ENCODE measurements around the gene TNRC6C. TPM values are rescaled to one million over a fixed set of nuclear protein-coding genes. Genes with fewer than 3 reads are reported as not detected.
"Not testable (repeated sequence)": the region's sequence is repeated elsewhere in the genome, so short reads cannot be mapped to it uniquely, and the experiment has no call there.

Gene TNRC6C
- total RNA-seq, 2 donors from 2014 or later, result 64.4 to 64.5 TPM

DNA sequence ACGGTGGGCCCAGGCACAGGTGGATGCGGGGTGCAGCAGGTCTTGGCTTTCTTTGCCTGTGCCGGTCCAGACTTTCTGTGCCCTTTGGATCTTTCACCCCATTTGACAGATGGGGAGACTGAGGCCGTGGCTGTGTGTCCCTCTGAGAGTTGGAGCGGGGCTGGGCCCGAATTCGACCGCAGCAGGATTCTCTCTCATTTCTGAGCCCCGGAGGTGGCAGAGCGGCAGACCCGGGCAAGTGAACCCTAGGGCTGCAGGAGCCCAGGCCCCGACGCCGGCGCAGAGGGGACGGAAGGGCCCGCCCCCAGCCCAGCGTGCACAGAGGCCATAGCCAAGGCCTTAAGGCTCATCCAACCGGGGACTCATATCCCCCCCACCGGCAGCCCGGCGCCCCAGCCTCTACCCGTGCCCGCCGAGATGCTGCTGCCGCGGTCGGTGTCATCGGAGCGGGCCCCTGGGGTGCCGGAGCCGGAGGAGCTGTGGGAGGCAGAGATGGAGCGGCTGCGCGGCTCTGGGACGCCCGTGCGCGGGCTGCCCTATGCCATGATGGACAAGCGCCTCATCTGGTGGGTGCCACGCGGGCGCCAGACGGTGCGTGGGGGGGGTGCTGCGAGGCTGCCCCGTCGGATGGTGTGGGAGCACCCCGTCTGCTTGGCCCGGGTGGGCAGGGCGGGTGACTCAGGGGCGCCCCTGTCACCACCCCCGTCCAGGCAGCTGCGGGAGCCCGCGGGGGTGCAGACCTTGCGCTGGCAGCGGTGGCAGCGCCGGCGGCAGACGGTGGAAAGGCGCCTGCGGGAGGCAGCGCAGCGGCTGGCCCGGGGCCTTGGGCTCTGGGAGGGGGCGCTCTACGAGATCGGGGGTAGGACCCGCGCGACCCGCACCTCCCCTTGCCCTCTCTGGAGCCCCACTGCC, 172.9 kb downstream of the TNRC6C start:
- H3K36me3 Mint-ChIP-seq (ENCODE audit: low read depth), result peaks cover 11% of the 10 kb centered on the region
- no peak for DNase-seq

DNA sequence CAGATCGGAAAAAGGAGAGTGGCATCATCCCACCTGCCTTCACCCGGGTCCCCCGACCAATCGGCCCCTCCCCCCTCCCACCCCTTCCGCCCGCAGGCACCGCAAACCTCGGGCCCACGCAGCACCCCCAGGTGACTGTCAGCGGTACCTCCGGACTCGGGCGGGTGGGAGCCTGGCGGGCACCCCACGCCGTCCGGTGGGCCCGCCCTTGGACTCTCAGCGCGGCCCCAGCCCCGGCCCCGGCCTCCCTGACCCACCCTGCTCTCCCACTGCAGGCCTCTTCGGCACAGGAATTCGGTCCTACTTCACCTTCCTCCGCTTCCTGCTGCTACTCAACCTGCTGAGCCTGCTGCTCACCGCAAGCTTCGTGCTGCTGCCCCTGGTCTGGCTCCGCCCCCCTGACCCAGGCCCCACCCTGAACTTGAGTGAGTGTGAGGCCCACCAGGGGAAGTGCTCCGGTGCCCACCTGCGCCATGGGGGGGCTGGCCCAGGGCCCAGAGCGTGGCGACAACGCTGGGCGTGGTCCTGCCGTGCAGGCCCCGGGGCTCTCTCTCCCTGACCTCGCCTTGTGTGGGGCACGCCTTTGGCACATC, 173.7 kb downstream of the TNRC6C start:
- Mint-ChIP-seq H3K4me3 (peak overlapping the region; percentile 99), H3K27ac (peak overlapping the region; percentile 98), H3K4me1 (peaks cover 59% of the 10 kb centered on the region), H3K27me3 (no peaks in the 10 kb centered on the region), H3K36me3 (ENCODE audit: low read depth) (peaks cover 11% of the 10 kb centered on the region)
- peak; percentile 40 to 54 (median 44) for DNase-seq
- ATAC-seq, result peak; percentile 5
- no peaks in the 10 kb centered on the region for H3K9me3 ChIP-seq (ENCODE audit: control insufficient read depth, low read length, poor library complexity, severe bottlenecking)

More for the DNA sequence above, 172.9 kb downstream of the TNRC6C start:
- Mint-ChIP-seq H3K4me1 (peaks cover 57% of the 10 kb centered on the region), H3K27ac (peak overlapping the region; percentile 95), H3K4me3 (peak overlapping the region; percentile 99), H3K27me3 (no peaks in the 10 kb centered on the region)
- no peak for ATAC-seq
- H3K9me3 ChIP-seq (ENCODE audit: control insufficient read depth, low read length, poor library complexity, severe bottlenecking), result no peaks in the 10 kb centered on the region

DNA sequence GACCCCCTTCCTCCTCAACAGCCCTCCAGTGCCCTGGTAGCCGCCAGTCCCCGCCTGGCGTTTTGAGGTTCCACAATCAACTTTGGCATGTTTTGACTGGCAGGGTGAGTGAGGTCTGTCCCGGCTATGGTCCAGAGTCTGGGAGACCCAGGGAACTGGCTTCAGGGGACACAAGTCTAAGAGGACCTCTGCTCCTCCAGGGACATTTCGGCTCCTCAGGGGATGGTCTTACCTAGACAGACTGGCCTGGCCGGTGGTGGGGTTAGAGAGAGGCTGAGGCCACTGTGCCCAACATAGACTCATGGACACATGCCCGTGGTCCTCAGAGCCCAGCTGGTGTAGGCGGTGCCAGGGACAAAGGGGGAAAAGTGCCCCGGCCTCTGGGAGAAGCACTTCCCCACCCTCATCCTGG, 174.3 kb downstream of the TNRC6C start:
- peak overlapping the region; percentile 98 for H3K27ac Mint-ChIP-seq
- H3K4me3 Mint-ChIP-seq, result peak overlapping the region; percentile 99
- no peaks in the 10 kb centered on the region for H3K9me3 ChIP-seq (ENCODE audit: control insufficient read depth, low read length, poor library complexity, severe bottlenecking)
- H3K4me1 Mint-ChIP-seq, result peaks cover 62% of the 10 kb centered on the region
- no peak for DNase-seq
- no peaks in the 10 kb centered on the region for H3K27me3 Mint-ChIP-seq
- ATAC-seq, result no peak
- H3K36me3 Mint-ChIP-seq (ENCODE audit: low read depth), result peaks cover 11% of the 10 kb centered on the region

DNA sequence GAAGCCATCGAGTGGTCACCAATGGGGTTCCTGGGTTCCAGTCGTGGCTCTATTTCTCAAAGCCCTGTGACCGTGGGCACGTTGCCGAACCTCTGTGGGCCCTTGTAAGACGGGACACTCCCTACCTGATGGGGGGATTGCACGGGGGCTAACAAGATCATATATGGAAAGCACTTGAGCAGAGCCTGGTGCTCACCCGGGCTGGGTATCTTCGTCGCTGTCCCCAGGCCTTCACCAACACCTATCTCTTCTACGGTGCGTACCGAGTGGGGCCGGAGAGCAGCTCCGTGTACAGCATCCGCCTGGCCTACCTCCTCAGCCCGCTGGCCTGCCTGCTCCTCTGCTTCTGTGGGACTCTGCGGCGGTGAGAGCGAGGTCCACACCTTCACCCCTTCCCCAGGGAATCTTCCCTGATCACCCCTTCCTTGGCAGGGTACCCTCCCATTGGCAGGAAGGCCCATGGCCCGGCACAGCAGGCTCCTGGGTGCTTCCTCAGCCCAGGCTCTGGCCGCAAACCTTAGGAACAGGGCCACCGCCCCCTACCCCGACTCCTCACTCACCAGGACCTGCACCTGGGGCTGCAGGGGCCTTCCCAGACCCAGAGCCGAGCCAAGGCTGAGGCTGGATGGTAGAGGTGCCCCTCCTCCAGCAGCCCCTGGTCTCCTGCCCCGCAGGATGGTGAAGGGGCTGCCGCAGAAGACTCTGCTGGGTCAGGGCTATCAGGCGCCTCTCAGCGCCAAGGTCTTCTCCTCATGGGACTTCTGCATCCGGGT, 174.9 kb downstream of the TNRC6C start:
- DNase-seq, result no peak
- peak overlapping the region; percentile 99 for H3K4me3 Mint-ChIP-seq

DNA sequence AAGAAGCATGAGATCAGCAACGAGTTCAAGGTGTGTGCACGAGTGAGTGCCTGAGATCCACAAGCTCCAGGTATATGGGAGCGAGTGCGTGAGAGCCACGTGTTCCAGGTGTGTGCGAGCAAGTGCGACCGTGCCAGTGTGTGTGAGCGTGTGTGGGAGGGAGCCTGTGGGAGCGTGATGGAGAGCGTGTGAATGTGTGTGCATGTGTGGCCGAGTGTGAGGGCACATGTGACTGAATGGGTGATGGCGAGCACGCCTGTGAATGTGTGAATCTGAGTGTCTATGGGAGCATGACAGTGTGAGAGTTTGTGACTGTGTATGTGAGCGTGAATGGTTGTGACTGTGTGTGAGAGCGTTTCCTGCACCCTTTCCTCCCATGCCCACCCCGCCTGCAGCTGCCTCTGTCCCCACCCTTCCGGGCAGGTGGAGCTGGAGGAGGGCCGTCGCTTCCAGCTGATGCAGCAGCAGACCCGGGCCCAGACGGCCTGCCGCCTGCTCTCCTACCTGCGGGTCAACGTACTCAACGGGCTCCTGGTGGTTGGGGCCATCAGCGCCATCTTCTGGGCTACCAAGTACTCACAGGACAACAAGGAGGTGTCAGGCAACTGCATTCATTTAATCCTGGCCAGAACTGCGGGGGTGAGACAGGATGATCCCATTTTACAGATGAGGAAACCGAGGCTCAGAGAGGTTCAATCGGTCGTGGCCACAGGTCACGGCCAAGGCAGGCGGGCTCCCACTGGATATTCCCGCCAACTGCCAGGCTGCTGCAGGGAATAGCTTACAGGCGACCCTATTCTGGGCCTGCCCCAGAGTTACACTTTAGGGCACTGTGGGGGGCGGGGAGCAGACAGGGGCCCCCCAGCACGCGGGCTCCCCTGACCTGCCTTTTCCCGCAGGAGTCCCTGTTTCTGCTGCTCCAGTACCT, 175.7 kb downstream of the TNRC6C start:
- Mint-ChIP-seq H3K27me3 (no peaks in the 10 kb centered on the region), H3K4me1 (peaks cover 65% of the 10 kb centered on the region), H3K36me3 (ENCODE audit: low read depth) (peaks cover 11% of the 10 kb centered on the region), H3K4me3 (peak overlapping the region; percentile 99), H3K27ac (peak overlapping the region; percentile 98)
- no peaks in the 10 kb centered on the region for H3K9me3 ChIP-seq (ENCODE audit: control insufficient read depth, low read length, poor library complexity, severe bottlenecking)
- ATAC-seq (peak; percentile 43), DNase-seq (peak; percentile 62 to 72 (median 71))

More for the DNA sequence above, 174.9 kb downstream of the TNRC6C start:
- peak overlapping the region; percentile 98 for H3K27ac Mint-ChIP-seq
- peaks cover 11% of the 10 kb centered on the region for H3K36me3 Mint-ChIP-seq (ENCODE audit: low read depth)
- no peak for ATAC-seq
- H3K9me3 ChIP-seq (ENCODE audit: control insufficient read depth, low read length, poor library complexity, severe bottlenecking), result no peaks in the 10 kb centered on the region
- peaks cover 61% of the 10 kb centered on the region for H3K4me1 Mint-ChIP-seq
- H3K27me3 Mint-ChIP-seq, result no peaks in the 10 kb centered on the region

DNA sequence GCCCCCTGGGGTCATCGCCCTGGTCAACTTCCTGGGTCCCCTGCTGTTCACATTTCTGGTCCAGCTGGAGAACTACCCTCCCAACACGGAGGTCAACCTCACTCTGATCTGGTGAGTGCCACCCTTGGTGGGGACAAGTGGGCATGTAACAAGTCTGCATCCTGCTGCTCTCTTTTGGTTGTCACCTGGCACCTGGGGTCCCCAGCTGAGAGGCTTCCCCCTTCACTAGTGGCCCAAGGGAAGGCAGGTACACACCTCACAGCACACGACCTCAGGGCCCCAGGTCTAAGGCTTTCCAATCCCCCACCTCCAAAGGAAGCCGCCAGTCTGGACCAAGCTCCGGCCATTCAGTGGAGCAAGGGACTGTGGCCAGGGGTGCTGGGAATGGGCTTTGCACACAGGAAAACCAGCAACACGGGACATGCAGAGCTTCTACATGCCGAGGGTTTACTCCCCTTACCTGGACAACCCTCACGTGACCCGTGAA, 176.4 kb downstream of the TNRC6C start:
- ATAC-seq, result no peak
- H3K4me3 Mint-ChIP-seq, result peak overlapping the region; percentile 9
- H3K4me1 Mint-ChIP-seq, result peaks cover 62% of the 10 kb centered on the region
- H3K9me3 ChIP-seq (ENCODE audit: control insufficient read depth, low read length, poor library complexity, severe bottlenecking), result no peaks in the 10 kb centered on the region
- no peaks in the 10 kb centered on the region for H3K27me3 Mint-ChIP-seq
- H3K36me3 Mint-ChIP-seq (ENCODE audit: low read depth), result peaks cover 11% of the 10 kb centered on the region
- H3K27ac Mint-ChIP-seq, result peak overlapping the region; percentile 98
- DNase-seq, result no peak

DNA sequence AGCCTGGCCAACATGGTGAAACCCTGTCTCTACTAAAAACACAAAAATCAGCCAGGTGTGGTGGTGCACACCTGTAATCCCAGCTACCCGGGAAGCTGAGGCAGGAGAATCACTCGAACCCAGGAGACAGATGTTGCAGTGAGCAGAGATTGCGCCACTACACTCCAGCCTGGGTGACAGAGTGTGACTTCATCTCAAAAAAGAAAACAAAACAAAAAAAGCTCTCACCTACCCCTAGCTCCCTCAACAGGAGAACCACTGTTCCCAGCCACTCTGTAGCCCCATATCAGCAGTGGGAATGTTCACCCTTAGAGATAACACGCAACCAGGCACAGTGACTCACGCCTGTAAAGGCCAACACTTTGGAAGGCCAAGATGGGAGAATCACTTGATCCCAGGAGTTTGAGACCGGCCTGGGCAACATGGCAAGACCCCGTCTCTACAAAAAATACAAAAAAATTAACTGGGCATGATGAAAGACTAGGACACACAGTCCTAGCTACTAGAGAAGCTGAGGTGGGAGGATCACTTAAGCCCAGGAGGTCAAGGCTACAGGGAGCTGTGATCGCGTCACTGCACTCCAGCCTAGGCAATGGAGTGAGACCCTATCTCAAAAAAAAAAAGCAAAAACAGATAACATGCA, 177.5 kb downstream of the TNRC6C start:
- Mint-ChIP-seq H3K27me3 (no peaks in the 10 kb centered on the region), H3K4me1 (peaks cover 59% of the 10 kb centered on the region), H3K27ac (peak overlapping the region; percentile 77), H3K36me3 (ENCODE audit: low read depth) (peaks cover 11% of the 10 kb centered on the region), H3K4me3 (peak overlapping the region; percentile 65)
- ATAC-seq (no peak), DNase-seq (no peak)
- H3K9me3 ChIP-seq (ENCODE audit: control insufficient read depth, low read length, poor library complexity, severe bottlenecking), result no peaks in the 10 kb centered on the region

DNA sequence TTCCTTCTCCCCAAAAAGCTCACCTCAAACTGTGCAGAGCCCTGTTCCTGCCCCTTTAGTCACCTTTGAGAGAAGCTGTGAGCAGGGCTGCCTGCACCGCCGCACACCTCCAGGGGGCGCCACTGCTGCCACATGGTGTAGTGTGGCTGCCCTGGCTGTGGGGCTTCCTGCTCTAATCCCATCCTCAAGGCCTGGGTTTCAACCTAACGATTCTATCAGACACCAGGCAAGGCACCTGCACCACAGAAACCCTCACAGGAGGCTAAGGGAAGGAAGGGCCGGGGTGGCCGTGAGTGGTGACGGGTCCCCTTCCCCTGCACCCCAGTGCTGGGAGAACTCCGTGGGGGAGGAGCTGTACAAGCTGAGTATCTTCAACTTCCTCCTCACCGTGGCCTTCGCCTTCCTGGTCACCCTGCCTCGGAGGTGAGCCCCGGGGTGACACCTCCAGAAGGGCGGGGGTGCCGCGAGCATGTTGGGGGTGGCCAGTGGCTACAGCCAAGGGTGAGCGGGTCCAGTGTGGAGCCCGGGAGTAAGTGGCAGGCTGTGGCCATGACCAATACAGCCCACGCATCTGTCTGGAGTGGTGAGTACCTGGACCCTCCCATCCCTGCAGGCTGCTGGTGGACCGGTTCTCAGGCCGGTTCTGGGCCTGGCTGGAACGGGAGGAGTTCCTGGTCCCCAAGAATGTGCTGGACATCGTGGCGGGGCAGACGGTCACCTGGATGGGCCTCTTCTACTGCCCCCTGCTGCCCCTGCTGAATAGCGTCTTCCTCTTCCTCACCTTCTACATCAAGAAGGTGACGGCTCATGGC, 179.1 kb downstream of the TNRC6C start:
- DNase-seq, result no peak
- H3K27me3 Mint-ChIP-seq, result no peaks in the 10 kb centered on the region
- no peaks in the 10 kb centered on the region for H3K9me3 ChIP-seq (ENCODE audit: control insufficient read depth, low read length, poor library complexity, severe bottlenecking)
- H3K27ac Mint-ChIP-seq, result peak overlapping the region; percentile 77
- peaks cover 59% of the 10 kb centered on the region for H3K4me1 Mint-ChIP-seq
- H3K36me3 Mint-ChIP-seq (ENCODE audit: low read depth), result peaks cover 11% of the 10 kb centered on the region
- no peak for ATAC-seq
- peak overlapping the region; percentile 25 for H3K4me3 Mint-ChIP-seq

DNA sequence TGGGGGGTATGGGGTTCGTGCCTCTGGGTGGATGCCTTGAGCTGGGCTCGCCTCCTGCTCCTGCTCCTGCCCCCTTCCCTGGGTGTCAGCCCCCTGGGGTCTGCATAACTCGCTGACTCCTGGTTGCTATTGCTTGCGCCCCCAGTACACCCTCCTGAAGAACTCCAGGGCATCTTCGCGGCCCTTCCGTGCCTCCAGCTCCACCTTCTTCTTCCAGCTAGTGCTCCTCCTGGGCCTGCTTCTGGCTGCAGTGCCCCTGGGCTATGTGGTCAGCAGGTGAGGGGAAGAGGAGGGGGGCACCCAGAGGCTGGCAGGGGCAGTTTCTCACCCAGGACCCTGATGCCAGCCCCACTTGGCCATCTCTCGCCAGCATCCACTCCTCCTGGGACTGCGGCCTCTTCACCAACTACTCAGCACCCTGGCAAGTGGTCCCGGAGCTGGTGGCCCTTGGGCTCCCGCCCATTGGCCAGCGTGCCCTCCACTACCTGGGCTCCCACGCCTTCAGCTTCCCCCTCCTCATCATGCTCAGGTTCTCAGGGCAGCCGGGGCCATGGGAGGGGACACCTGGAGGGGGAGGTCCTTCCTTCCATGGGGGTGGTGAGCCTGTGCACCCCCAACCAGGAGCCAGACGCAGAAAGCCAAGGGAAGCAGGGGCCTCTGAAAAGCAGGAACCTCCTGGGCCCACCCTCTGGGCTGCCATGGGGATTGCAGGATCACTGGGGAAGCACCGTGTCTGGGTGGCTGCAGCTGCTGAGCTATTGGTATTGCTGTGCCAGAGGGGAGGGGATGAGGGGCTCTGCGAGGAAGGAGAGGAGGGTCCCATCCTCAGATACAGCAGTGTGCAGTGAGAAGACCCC, 179.9 kb downstream of the TNRC6C start:
- Mint-ChIP-seq H3K4me3 (peak overlapping the region; percentile 55), H3K4me1 (peaks cover 53% of the 10 kb centered on the region), H3K27me3 (no peaks in the 10 kb centered on the region), H3K27ac (peak overlapping the region; percentile 77), H3K36me3 (ENCODE audit: low read depth) (peaks cover 11% of the 10 kb centered on the region)
- no peaks in the 10 kb centered on the region for H3K9me3 ChIP-seq (ENCODE audit: control insufficient read depth, low read length, poor library complexity, severe bottlenecking)
- no peak for DNase-seq
- no peak for ATAC-seq

DNA sequence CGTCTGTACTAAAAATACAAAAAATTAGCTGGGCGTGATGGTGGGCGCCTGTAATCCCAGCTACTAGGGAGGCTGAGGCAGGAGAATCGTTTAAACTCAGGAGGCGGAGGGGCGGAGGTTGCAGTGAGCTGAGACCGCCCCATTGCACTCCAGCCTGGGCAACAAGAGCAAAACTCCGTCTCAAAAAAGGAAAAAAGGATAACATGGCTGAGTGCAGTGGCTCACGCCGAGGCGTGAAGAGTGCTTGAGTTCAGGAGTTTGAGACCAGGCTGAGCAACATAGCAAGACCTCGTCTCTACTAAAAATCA, 181.3 kb downstream of the TNRC6C start:
- not testable (repeated sequence) for H3K36me3 Mint-ChIP-seq (ENCODE audit: low read depth); H3K27me3 Mint-ChIP-seq; H3K9me3 ChIP-seq (ENCODE audit: control insufficient read depth, low read length, poor library complexity, severe bottlenecking); ATAC-seq; DNase-seq
- H3K4me3 Mint-ChIP-seq, result peak overlapping the region; percentile 82
- H3K4me1 Mint-ChIP-seq, result peaks cover 47% of the 10 kb centered on the region
- H3K27ac Mint-ChIP-seq, result peak overlapping the region; percentile 87

All from T-helper 17 cell (primary cell).